ENCODE results near the gene CCDC142.
"Not testable (repeated sequence)": the region's sequence is repeated elsewhere in the genome, so short reads cannot be mapped to it uniquely, and the experiment has no call there.

- TF ChIP-seq POLR2A, CTCF (IDR thresholded peaks at IDR 0.05): not testable (repeated sequence)
These were observed 22.6 kb downstream of the CCDC142 start for GRCh38 chr2:74460187-74460586.
